Measurements from ENCODE around the gene SUN2. TPM values are rescaled to one million over a fixed set of nuclear protein-coding genes. Genes with fewer than 3 reads are reported as not detected.

Gene SUN2
- total RNA-seq, 3 donors from 2014 or later (not counting 1 experiment from before 2014, with no cell fraction given): 882 to 1,056 (median 886) TPM

DNA sequence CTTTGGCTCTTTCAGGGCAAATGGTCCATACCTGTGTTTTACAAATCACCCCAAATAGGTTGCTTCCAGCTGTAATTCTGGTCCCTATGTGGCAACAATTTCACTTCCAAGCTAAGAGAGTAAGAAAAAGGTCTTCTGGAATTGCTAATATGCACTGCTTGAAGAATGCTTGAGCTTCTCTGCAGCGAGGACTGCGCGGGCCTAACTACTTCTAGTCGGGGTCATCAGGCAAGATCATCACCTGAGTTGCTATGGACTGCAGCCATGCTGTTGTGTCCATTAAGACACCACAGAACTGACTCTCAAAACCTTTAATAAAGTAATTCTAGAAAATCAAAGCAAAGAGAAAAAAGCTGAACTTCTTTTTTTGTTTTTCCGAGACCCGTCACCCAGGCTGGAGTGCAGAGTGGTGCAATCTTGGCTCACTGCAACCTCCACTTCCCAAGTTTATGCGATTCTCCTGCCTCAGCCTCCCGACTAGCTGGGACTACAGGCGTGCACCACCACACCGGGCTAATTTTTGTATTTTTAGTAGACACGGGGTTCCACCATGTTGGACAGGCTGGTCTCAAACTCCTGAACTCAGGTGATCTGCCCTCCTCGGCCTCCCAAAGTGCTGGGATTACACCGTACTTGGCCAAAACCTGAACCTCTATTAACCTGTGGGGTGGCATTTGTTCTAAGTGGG lies 57.2 kb downstream of the SUN2 start:
- H3K27me3 Mint-ChIP-seq (ENCODE audit: low read depth in 2 of 2): no peaks in the 10 kb centered on the region
- peaks cover 6% of the 10 kb centered on the region for H3K36me3 Mint-ChIP-seq
- H3K27ac Mint-ChIP-seq: peak overlapping the region; percentile 97
- H3K4me3 ChIP-seq (ENCODE audit: low read length): no peak overlapping the region
- DNase-seq (no peak), ATAC-seq (no peak)
- H3K27ac ChIP-seq (ENCODE audit: low read length): no peak overlapping the region
- TF ChIP-seq, protein P1, sequence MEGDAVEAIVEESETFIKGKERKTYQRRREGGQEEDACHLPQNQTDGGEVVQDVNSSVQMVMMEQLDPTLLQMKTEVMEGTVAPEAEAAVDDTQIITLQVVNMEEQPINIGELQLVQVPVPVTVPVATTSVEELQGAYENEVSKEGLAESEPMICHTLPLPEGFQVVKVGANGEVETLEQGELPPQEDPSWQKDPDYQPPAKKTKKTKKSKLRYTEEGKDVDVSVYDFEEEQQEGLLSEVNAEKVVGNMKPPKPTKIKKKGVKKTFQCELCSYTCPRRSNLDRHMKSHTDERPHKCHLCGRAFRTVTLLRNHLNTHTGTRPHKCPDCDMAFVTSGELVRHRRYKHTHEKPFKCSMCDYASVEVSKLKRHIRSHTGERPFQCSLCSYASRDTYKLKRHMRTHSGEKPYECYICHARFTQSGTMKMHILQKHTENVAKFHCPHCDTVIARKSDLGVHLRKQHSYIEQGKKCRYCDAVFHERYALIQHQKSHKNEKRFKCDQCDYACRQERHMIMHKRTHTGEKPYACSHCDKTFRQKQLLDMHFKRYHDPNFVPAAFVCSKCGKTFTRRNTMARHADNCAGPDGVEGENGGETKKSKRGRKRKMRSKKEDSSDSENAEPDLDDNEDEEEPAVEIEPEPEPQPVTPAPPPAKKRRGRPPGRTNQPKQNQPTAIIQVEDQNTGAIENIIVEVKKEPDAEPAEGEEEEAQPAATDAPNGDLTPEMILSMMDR (IDR thresholded peaks at IDR 0.05): no peak
- H3K36me3 ChIP-seq (ENCODE audit: control insufficient read depth, insufficient read depth, low read length): no peaks in the 10 kb centered on the region
- no peaks in the 10 kb centered on the region for H3K27me3 ChIP-seq (ENCODE audit: control insufficient read depth, insufficient read depth, low read length)
- intact Hi-C loops (cut with micrococcal nuclease): no loop called here
- peaks cover 35% of the 10 kb centered on the region for H3K4me1 ChIP-seq (ENCODE audit: control insufficient read depth, insufficient read depth, low read length)
- H3K9me3 ChIP-seq (ENCODE audit: control insufficient read depth, insufficient read depth, low read length): no peaks in the 10 kb centered on the region
- H3K4me1 Mint-ChIP-seq: peaks cover 54 to 62% of the 10 kb centered on the region in 2 donors
- peak overlapping the region; percentile 85 for H3K4me3 Mint-ChIP-seq
- no peaks in the 10 kb centered on the region for H3K9me3 Mint-ChIP-seq
- 95% methylated on average over 13 of the region's 13 CpGs for WGBS (ENCODE audit: insufficient coverage)

DNA sequence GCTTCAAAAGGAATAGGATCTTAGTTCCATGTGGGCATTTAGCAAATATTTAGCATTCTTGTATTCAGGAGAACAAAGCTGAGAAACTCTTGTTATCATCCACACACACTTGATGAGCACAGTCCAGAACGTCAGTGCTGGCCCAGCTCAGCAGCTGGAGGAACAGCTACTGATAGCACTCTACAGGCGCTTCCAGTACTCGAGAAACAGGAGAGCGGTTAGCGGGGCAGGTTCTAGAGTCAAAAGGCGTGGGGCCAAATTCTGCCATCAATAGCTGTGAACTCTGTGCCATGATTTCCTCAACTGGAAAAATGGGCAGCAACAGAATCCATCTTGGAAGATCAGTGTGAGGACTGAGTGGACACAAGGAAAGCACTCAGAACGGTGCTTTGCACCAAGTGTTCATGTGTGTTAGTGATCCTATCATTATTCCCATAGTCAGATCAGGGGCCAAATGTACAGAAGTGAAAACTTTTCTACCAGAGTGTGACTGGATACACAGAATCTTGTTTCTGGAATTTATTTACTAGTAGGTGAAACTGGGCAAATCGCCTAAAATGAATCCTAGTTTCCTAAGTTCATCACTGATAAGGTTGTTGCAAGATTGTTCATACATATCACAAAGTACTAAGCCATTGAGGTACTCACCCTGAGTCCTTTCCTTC lies 58.2 kb downstream of the SUN2 start:
- H3K36me3 Mint-ChIP-seq: peaks cover 6% of the 10 kb centered on the region
- H3K4me3 ChIP-seq (ENCODE audit: low read length): no peak overlapping the region
- 90% methylated on average over 7 of the region's 8 CpGs for WGBS (ENCODE audit: insufficient coverage)
- no peak overlapping the region for H3K27ac ChIP-seq (ENCODE audit: low read length)
- intact Hi-C loops (cut with micrococcal nuclease): no loop called here
- H3K27me3 Mint-ChIP-seq (ENCODE audit: low read depth in 2 of 2): no peaks in the 10 kb centered on the region
- H3K36me3 ChIP-seq (ENCODE audit: control insufficient read depth, insufficient read depth, low read length): no peaks in the 10 kb centered on the region
- peak overlapping the region; percentile 47 for H3K4me3 Mint-ChIP-seq
- H3K9me3 Mint-ChIP-seq: no peaks in the 10 kb centered on the region
- H3K27ac Mint-ChIP-seq: peak overlapping the region; percentile 47 to 97
- H3K27me3 ChIP-seq (ENCODE audit: control insufficient read depth, insufficient read depth, low read length): no peaks in the 10 kb centered on the region
- TF ChIP-seq, protein P1 (IDR thresholded peaks at IDR 0.05): no peak
- no peaks in the 10 kb centered on the region for H3K9me3 ChIP-seq (ENCODE audit: control insufficient read depth, insufficient read depth, low read length)
- peaks cover 59 to 68% of the 10 kb centered on the region in 2 donors for H3K4me1 Mint-ChIP-seq
- peaks cover 35% of the 10 kb centered on the region for H3K4me1 ChIP-seq (ENCODE audit: control insufficient read depth, insufficient read depth, low read length)
- ATAC-seq (no peak), DNase-seq (peak in 1 of 2 donors; percentile 32)

DNA sequence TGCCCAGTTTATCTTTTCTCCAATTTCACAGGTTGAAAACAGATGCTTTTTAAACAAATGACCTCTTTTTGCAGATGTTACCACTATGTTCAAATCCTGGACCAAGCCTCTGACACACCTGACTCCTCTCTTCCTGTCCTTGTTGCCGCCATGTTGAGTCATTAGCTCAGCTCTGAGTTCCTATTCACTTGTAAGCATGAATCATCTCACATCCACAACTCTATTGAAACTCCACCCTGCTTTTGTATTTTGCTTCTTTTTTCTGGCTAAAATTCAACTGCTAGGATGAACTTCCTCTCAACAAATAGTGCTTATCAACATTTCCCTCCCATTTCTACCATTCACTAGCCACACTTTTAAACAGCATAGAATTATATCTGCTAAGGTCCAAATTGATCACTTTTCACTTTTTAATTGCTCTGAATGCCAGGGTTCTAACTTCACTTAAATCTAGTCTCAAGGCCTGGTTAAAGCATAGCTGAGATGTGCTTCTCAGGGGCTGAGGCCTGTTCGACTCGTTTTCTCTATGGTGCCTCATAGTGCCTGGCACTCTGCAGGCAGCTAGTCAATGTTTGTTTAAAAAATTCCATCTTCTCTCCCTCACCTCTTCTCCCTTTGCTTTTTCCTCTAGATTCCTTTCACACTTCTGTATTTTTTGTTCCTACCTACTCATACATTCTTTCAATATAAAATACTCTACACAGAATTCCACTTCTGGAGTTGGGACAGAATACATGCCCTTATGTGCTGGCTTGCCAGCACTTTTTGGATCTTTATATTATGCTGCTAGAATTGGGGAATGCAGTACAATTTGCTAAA lies 59.0 kb downstream of the SUN2 start:
- peaks cover 31% of the 10 kb centered on the region for H3K4me1 ChIP-seq (ENCODE audit: control insufficient read depth, insufficient read depth, low read length)
- intact Hi-C loops (cut with micrococcal nuclease): no loop called here
- Mint-ChIP-seq H3K27ac (peak overlapping the region; percentile 47 to 97), H3K36me3 (peaks cover 6% of the 10 kb centered on the region), H3K4me3 (peak overlapping the region; percentile 47), H3K4me1 (peaks cover 59 to 73% of the 10 kb centered on the region in 2 donors), H3K27me3 (ENCODE audit: low read depth in 2 of 2) (no peaks in the 10 kb centered on the region), H3K9me3 (no peaks in the 10 kb centered on the region)
- peak in 1 of 2 donors; percentile 47 for DNase-seq
- ATAC-seq: no peak
- H3K27ac ChIP-seq (ENCODE audit: low read length): no peak overlapping the region
- TF ChIP-seq, protein P1 (IDR thresholded peaks at IDR 0.05): no peak
- H3K9me3 ChIP-seq (ENCODE audit: control insufficient read depth, insufficient read depth, low read length): no peaks in the 10 kb centered on the region
- H3K27me3 ChIP-seq (ENCODE audit: control insufficient read depth, insufficient read depth, low read length): no peaks in the 10 kb centered on the region
- WGBS (ENCODE audit: insufficient coverage): 77% methylated on average over 3 of the region's 3 CpGs
- no peak overlapping the region for H3K4me3 ChIP-seq (ENCODE audit: low read length)
- H3K36me3 ChIP-seq (ENCODE audit: control insufficient read depth, insufficient read depth, low read length): no peaks in the 10 kb centered on the region

All from natural killer cell (primary cell).